Breast epithelium (tissue), 3 donors: ENCODE results near the gene IMPG2.

Experiments
- POLR2A ChIP-seq: fragments of 450-650 bp; IDR thresholded peaks from one replicate; pipeline ENCODE4 v1.6.1; 2016; ENCODE audit warnings: antibody characterized with exemption, mild to moderate bottlenecking, moderate library complexity
- POLR2AphosphoS5 ChIP-seq, 3 donors: sonication (generic); formaldehyde crosslinking; IDR thresholded peaks; one replicate each; pipeline ENCODE4 v1.6.1; 2017; ENCODE audit warnings: antibody characterized with exemption in 3 of 3
- TF ChIP-seq, protein P1 (sequence below), 3 donors: fragments of 450-650 bp; IDR thresholded peaks; one replicate each; pipeline ENCODE4 v1.5.1; 2016 to 2017; ENCODE audit warnings: antibody characterized with exemption in 3 of 3, mild to moderate bottlenecking in 3 of 3, moderate library complexity in 3 of 3

GRCh38 chr3:101310978-101311375 is 9.4 kb downstream of the IMPG2 start:
- TF ChIP-seq, protein P1, sequence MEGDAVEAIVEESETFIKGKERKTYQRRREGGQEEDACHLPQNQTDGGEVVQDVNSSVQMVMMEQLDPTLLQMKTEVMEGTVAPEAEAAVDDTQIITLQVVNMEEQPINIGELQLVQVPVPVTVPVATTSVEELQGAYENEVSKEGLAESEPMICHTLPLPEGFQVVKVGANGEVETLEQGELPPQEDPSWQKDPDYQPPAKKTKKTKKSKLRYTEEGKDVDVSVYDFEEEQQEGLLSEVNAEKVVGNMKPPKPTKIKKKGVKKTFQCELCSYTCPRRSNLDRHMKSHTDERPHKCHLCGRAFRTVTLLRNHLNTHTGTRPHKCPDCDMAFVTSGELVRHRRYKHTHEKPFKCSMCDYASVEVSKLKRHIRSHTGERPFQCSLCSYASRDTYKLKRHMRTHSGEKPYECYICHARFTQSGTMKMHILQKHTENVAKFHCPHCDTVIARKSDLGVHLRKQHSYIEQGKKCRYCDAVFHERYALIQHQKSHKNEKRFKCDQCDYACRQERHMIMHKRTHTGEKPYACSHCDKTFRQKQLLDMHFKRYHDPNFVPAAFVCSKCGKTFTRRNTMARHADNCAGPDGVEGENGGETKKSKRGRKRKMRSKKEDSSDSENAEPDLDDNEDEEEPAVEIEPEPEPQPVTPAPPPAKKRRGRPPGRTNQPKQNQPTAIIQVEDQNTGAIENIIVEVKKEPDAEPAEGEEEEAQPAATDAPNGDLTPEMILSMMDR (IDR thresholded peaks at IDR 0.05) = no peak
- TF ChIP-seq POLR2A (no peak), POLR2AphosphoS5 (IDR thresholded peaks at IDR 0.05) (no peak)
